T-helper 1 cell treated with Interleukin-12 subunit alpha and Interleukin-12 subunit beta and Interleukin-4 antibody, amounts not matched to agents 30 ng/mL and 1 ng/mL, for 36 hours (primary cell): ENCODE results near the gene WHRN. TPM values are rescaled to one million over a fixed set of nuclear protein-coding genes. Genes with fewer than 3 reads are reported as not detected.

ENCODE experiments used
- intact Hi-C: fragments of 100-400 bp; cut with micrococcal nuclease; formaldehyde crosslinking; loops from one replicate; pipeline ENCODE4 v1.15.1; 2024
- total RNA-seq: library from RNA; stranded (reverse); gene quantifications from 2 replicates; pipeline ENCODE4 v1.2.3, GENCODE V29; 2022

WHRN gene
- total RNA-seq, 1 donor from 2014 or later, result 1.6 TPM

DNA sequence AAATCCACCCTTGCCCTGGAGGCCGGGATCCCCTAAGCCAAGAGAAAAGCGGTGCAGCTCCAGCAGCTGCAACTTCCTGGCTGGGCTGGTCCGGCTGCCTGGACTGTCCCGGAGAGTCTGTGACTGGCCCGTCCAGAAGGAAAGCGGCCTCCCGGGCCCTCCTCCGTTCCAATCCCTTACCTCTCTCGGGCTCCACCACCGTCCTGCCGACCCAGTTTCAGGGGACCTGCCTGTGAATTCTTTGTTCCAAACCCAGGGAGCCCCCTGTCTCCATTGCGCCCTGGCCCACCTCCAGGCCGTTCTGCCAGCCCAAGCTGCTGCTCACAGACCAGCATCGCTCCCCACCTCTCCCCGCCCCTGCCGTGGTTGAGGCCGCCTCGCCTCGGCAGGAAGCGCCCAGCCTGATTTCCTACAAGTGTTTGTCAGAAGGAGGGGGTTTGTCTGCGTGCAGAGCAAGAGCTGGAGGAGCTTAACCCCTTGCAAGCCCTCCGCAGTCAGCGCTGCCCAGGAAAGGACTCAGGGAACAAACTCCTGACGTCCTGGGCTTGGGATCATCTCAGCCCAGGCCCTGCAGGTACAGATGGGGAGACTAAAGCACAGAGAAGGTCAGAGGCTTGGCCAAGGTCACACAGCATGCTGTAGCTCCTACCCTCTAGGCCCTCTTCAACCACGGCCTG, 117.5 kb downstream of the WHRN start, which contains the start of gene AKNA:
Gene AKNA (minus strand): TSS at position 303 of the 677 bp plus-strand sequence. CDS start 6,649 bp downstream, outside the sequence.
- intact Hi-C loops, result loop anchor here (1.0 to 10.0 kb wide), 8 partner anchors 10 to 1671 kb away; partner anchors contain the start of genes BSPRY, C9orf43, FKBP15 and INIP

DNA sequence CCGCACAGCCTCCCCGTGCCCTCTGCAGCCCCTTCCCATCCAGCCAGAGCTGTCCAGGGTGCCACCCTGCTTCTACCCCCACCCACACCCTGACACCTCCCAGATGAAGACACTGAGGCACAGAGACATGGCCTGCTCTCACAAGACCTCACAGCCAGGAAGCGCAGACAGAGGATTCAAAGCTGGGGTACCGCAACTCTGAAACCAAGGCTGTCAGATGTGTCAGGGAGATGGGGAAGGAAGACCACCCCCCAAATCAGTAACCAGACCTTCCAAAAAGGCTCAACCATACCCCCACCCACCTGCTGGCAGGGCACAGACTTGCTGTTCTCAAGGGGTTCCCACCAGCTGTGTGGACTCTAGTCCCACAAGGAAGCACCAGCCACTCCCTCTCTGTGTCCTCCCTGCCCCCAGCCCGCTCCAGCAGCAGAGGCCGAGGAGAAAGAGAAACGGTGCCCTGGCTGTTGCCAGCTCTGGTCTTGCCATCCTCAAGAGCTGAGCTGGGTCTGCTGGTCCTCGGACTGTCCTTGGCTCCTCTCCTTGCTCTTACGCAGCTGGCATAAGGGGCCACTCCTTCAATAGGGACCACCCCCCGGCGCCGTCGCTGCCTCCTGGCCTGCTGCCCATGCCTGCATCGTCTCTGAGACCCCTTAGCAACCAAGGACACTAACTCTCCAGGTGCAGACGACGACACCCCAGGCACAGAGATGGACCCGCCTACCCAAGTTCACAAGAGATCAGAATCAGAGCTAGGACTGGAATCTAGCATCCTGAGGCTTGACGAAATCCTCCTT, 118.2 kb downstream of the WHRN start:
- intact Hi-C loops, result loop anchor here (5.0 to 10.0 kb wide), 7 partner anchors 225 to 1670 kb away; partner anchors contain the start of genes BSPRY, C9orf43, FKBP15 and INIP

DNA sequence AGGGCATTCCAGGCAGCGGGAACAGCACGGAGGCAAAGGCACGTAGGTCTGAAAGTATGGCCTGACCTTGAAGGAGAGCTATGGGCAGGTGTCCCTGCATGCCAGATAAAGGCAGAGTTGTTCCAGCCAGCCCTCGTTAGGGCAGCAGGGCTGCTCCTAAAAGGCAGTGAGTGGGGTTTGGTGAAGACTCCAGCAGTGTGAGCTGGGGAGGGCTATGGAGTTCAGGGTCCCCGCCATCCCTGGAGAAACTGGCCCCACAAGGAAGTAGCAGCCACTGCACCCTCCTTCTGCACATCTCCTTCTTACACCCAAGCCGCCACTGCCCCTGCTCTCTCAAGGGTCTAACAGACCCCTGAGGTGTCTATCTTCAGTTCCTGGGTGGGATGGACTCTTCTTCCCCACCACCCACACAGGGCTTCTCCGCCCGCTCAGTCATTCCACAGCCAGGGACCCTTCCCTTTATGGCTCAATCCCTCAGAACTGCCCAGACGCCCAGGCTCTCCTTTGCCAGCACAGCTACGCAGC, 118.8 kb downstream of the WHRN start:
- intact Hi-C loops, result loop anchor here (5.0 to 10.0 kb wide), 7 partner anchors 226 to 1669 kb away; partner anchors contain the start of genes BSPRY, C9orf43, FKBP15 and INIP

DNA sequence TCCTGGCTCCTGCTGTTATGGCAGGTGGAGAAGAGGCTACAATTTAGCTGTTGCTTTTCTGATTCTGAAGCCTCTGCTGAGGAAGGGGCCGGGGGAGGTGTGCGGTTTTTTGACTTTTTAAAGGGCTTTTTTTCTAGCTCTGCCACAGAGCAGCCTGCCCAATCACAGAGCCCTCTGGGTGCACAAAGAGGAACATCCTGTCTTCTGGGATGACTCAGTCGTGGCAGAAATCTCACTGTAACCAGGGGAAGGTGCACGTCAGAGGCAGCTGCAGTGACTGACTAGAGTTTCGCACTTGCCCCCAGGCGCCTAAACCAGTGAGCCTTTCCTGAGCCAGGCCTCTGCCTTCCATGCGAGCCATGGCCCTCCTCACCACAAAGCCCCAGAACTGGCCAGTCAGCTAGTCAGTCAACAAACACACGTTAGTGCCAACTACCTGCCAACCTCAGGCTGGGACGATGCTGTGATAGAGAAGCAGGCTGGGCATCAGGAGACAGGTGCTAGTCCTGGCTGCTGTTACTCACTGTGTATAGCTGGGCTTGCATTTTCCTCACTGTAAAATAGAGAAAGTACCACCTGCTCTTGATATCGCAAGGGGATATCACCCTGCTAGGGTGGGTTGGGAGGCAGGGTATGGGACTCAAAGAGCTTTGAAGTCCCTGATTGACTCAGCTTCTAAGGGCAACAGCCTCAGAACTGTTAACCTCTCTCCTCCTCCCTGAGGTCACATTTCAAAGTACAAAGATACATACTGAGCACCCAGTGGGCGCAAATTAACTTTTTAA, 119.7 kb downstream of the WHRN start:
- intact Hi-C loops, result loop anchor here (1.0 to 10.0 kb wide), 16 partner anchors 12 to 1668 kb away; partner anchors contain the start of genes ATP6V1G1, BSPRY, C9orf43 and FKBP15

DNA sequence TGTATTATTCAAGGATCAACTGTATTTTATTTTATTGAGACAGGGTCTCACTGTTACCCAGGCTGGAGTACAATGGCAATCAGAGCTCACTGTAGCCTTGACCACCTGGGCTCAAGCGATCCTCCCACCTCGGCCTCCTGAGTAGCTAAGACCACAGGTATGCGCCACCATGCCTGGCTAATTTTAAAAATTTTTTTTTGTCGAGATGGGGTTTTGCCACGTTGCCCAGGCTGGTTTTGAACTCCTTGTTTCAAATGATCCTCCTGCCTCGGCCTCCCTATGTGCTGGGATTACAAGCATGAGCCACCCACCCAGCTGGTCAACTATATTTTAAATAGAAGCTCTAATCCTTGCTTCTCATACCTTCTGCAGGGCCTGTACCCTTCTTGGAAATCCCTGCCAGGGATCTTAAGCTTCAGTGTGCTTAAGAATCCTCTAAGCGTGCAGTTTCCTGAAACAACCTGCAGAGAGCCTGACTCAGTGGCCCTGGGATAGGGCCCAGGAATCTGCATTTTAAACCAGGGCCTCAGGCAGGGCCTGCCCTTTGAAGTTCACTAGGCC, 120.4 kb downstream of the WHRN start:
- intact Hi-C loops, result loop anchor here (1.0 to 10.0 kb wide), 16 partner anchors 12 to 1668 kb away; partner anchors contain the start of genes ATP6V1G1, BSPRY, C9orf43 and FKBP15

DNA sequence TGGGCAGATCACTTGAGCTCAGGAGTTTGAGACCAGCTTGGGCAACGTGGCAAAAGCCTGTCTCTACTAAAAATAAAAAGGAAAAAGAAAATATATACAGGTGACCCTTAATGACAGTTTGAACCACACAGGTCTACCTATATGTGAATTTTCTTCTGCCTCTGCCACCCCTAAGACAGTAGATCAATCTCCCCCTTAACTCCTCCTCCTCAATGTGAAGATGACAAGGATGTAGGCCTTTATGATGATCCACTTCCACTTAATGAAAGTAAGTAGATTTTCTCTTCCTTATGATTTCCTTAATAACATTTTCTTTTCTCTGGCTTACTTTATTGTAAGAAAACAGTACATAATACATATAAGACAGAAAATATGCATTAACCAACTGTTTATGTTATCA, 120.9 kb downstream of the WHRN start:
- intact Hi-C loops, result loop anchor here (2.0 to 10.0 kb wide), 3 partner anchors 306 to 1040 kb away; partner anchors contain the start of genes BSPRY and WDR31

DNA sequence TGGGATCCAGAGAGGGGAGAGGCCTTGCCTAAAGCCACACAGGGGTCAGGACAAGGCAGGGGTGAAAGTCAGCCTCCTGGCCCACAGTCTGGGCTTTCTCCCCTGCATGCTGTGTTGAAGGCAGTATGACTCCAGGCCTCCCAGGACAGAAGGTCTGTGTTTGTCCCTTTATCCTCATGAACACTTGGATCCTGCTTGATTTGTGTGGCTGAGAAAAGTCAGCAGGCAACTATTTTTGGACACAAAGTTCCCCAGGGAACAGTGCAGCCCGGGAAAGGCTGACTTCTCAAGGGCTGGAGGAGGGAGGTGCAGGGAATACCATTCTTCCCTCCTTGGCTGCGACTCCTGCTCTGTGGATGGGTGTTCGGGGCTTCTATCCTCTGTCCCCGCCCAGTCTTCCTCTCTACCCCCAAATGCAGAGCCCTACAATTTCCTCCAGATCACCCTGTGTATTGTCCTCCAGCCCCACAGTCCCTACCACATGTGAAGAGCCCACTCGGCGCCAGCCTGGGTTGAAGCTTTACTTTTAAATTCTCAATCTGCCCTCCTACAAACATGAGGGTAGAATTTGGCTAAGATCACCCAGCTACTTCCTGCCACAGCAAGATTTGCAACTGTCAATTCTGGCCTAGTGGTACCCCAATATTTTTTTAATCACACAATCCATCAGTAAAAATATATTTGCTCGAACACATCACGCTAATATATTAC, 121.6 kb downstream of the WHRN start:
- intact Hi-C loops, result loop anchor here (2.0 to 10.0 kb wide), 3 partner anchors 307 to 1039 kb away; partner anchors contain the start of genes BSPRY and WDR31

DNA sequence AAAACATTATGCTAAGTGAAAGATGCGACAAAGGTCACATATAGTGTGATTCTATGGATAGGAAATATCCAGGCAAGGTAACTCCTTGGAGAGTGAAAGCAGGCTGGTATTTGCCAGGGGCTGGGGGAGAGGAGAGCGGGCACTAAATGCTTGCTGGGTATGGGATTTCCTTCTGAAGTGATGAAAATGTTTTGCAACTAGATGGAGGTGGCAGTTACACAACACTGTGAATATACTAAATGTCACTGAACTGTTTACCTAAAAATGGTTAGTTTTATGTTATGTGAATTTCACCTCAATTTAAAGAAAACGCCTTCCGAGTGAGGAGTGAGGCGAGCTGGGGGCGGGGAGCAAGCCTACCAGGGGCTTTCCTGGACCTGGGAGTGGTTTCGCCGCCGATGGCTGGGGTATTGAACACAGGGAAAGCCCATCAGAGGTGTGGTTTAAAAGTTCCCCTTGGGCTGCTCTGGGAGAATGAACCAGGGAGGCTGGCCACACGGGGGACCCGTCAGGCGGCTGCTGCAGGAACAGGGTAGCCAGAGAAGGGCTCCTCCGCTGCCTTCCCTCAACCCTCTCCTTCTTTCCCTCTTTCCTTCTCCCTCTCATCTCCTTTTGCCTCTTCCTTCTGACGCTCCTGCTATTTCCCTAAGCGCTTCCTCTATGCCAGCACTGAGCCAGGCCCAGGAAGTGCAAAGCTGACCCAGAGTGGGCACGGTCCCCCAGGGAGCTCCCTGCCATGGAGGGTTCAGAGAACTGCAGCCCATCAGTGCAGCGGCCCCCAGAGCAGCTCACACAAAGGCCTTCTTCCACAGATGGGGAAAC, 122.4 kb downstream of the WHRN start:
- intact Hi-C loops, result loop anchor here (10.0 kb wide), 2 partner anchors 868 to 1038 kb away; partner anchors contain the start of genes BSPRY and WDR31

DNA sequence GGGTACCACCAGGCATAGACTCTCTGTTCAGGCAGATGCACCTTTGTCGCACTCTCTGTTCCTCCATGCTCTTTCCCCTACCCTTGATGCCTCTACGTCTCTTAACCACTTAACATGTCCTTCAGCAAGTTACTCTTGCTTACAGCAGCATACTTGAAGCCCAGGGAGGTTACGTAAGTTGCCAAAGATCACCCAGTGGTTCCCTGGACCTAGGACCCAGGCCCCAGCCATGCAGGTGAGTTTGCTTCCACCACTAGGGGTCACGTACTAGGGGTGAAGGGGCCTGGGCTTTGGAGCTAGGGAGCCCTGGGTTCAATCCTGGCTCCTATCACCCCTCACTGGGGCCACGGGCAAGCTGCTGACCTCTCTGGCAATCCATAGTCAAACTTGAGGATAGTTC, 126.4 kb downstream of the WHRN start:
- intact Hi-C loops, result no loop called here

DNA sequence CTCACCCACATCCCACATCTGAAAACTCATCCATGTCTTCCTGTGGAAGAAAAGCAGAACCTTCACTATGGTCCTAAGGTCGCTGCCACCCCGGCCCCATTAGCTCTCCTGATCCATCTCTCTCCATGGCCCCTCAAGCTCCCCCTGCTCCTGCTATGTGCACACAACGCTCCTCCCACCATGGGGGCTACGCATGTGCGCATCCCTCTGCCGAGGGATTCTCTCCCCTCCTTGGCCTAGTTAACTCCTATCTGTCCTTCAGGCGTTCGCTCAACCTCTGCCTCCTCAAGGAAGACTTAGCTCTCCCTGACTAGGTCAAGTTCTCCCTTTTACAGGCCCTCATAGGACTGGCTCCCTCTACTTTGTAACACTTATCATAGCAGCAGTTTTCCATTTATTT, 127.3 kb downstream of the WHRN start:
- intact Hi-C loops, result no loop called here

DNA sequence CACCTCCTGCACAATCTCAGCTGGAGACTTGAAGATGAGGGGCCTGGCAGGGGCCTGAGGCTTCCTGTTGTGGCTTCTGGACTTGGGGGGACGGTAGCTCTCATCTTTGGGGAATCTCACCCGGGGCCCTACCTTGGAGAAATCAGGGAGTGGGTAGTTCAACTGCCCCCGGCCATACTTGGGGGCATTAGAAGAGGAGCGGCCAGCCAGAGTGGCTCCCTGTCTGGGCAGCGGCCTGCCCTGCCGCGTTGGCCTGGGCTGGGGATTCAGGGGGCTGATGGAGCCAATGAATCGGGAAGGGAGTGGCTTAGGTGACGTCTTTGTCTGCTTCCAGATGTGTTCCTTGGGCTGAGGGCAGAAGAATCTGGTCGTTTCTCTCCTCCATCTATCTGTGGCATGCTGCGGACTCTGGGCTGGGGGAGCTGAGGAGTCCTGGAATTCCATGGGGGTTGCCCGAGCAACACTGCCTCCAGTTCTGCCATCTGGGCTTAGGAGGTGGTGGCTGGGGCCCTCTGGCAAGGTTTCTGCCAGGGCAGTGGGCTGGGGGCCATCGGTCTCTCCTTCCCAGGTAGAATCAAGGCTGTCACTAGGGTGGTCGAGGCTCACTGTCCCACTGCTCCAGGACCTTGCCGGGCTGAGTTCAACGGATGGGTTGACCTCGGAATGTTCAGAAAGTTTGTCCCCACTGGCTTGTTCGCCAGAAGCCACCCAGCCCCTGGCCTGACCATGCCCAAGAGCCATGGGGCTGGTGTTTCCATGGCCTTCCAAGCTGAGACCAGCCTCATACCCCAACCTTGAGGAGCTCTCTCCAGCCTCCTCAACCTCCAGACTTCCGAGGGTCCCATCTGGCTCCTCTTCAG, 128.5 kb downstream of the WHRN start:
- intact Hi-C loops, result no loop called here

DNA sequence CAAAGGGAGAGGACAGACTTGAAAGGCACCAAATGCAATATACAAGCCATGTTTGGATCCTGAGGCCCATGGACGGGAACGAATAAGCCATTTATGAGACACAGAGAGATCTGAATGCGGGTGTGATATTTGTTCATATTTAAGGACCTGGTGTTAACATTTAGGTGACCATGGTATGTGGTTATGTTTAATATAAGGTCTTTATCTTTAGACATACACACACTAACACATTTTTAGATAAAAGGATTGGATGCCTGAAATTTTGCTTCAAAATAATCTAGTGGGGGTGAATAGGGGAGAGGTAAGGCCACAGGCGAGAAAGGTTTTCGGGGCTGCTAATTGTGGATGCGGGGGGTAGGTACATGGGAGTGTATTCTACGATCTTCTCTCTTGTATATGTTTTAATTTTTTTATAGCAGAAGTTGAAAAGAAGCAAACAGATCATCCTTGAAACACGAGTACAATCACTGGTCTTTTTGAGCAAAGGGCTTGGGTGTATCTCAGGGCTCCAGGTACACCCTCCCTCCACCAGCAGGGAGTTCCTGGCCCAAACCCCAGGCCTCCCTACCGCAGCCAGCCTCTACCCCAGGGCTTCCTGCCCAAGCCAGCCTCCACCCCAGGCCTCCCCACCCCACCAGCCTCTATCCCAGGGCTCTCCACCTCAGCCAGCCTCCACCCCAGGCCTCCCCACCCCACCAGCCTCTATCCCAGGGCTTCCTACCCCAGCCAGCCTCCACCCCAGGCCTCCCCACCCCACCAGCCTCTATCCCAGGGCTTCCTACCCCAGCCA, 129.7 kb downstream of the WHRN start:
- intact Hi-C loops, result loop anchor here (1.0 kb wide), 1 partner anchor 9 kb away; no protein-coding TSS in a partner anchor

DNA sequence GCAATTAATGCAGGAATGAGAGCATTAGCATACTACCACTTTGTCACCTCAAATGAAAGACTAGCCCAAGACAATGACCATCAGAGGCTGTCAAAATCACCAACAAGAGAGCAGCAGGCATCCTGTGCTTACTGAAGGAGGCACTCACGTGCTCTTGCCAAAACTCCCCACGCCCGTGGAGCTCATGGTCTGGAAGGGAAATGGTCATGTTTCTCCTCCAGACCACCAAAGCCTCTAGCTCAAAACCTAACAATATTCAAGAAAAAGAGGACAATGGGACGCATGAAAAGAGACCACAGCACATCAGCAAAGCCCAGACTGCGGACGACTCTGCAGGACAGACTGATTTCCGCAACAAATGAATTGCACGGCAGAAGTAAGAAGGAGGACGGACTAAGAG, 130.3 kb downstream of the WHRN start:
- intact Hi-C loops, result loop anchor here (1.0 to 5.0 kb wide), 3 partner anchors 9 to 1153 kb away; partner anchors contain the start of genes CDC26, FKBP15, PRPF4 and SLC31A1

DNA sequence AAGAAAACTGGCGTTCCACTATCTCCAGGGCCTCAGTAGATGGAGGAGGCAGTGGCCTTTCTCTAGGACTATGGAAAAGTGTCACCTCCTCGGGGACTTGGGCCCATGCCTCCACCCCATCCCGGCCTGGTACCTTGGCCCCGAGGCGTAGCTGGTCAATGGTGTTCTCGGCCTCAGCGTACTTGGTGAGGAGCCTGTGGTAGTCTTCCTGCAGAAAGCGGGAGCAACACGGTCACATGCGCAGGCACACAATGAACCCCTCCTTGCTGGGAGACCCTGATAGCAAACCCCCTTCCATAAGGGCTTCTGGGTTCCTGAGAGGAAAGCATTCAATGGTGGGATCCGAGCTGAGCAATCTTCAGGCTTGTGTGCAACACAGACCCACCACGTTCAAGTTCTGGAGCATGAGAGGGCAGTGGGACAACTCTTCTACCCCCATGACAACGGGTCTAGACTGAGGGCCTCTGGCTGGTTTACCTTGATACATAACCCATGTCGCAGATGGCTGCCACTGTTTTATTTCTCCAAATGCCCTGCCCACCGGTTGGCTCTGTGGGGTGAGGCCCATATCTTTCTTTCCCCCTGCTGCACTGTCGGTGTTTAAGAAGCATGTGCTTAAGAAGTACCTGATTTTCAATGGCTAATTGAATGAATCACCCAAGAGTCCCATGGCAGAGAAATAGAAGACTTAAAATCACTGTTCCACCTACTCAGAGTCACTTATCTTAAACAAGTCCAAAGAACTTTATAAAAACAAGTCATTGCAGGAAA, 131.1 kb downstream of the WHRN start:
- intact Hi-C loops, result loop anchor here (1.0 to 5.0 kb wide), 5 partner anchors 11 to 1152 kb away; partner anchors contain the start of genes CDC26, FKBP15, PRPF4 and SLC31A1

DNA sequence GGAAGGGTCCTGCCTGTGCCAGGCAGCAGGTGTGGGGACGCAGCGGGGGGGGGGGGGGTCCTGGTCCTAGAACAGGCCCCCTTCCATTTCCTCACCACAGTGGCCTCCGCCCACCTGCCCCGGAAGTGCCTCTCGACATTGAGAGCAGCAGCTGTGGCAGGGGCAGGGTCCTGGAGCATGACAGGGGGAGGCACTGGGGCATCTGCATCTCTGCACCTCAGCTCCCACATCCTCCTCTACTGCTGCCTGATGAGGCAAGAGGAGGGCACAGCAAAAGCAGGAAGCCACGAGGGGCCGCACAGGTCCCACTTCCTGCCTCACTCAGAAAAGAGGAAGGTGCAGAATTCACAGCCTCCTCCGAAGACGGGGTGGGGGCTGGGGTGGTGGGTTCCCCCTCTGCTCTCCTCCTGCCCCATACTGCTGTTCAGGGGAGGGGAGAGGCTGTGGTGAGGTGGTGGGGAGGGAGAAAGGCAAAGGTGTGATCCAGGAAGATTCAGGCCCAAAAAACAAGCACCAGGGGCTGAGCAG, 132.3 kb downstream of the WHRN start:
- intact Hi-C loops, result loop anchor here (1.0 to 5.0 kb wide), 5 partner anchors 10 to 1151 kb away; partner anchors contain the start of genes CDC26, FKBP15, PRPF4 and SLC31A1
